ENCODE results near the gene CHCHD6.

Gene CHCHD6

GRCh38 chr3:126998728-126999127 is 294.7 kb downstream of the CHCHD6 start:
- DNase-seq, result no peak

DNA sequence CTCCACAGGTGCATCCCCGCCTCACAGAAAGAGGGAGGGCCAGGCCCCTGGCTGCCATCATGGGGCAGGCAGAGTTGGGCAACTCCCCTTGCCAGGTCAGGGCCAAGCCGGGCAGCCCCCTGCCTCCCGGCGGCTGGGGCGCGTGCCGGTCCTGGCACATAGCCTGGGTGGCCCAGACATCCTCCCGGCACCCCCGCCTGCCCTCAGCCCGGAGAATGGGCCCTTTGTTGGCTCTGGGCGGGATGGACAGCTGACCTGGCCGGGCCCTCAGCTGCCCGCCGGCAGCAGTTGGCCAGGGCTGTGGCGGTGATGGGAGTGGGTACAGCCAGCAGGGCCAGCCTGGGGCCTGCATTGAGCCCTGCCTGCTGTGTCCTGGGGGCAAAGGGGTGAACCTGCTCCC is 295.3 kb downstream of the CHCHD6 start:
- no peak for DNase-seq

- DNase-seq, result no peak
Observed at GRCh38 chr3:127000119-127000518, 296.1 kb downstream of the CHCHD6 start.

DNA sequence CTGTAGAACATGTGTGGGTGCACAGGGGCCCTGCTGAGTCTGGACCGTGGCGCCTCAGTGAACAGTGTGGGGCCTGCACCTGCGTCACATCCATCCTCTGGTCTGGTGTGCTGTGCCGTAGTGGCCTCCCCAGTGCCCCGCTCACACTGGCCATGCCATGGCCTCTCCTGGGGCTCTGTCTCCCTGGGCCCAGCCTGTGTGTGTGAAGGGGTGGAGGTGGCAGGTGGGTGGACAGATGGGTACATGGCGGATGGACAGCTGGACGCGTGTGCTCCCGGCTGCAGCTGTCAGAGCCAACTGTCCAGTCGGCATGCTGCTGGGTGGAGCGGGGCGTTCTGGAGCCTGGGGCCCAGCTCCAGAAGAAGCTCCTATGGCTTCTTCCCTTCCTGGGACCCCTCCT is 296.7 kb downstream of the CHCHD6 start:
- no peak for DNase-seq

GRCh38 chr3:127001486-127002194 is 297.6 kb downstream of the CHCHD6 start:
- no peak for DNase-seq

- DNase-seq, result peak; percentile 91
Observed at GRCh38 chr3:127002195-127003174, 298.4 kb downstream of the CHCHD6 start.

DNA sequence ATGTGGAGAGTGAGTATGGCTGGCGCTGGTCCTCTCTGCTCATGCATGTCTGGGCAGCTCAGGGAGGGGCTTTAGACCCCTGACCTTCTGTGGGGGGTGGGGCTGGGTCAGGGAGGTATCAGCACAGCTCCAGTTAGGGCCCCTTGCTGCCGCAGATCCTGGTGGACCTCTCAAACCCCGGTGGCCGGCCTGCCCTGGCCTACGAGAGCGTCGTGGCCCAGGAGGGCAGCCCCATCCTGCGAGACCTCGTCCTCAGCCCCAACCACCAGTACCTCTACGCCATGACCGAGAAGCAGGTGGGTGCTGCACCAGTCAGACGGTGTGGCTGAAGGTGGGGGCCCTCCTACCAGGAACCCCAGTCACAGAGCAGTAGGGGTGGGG is 299.1 kb downstream of the CHCHD6 start:
- no peak for DNase-seq

DNA sequence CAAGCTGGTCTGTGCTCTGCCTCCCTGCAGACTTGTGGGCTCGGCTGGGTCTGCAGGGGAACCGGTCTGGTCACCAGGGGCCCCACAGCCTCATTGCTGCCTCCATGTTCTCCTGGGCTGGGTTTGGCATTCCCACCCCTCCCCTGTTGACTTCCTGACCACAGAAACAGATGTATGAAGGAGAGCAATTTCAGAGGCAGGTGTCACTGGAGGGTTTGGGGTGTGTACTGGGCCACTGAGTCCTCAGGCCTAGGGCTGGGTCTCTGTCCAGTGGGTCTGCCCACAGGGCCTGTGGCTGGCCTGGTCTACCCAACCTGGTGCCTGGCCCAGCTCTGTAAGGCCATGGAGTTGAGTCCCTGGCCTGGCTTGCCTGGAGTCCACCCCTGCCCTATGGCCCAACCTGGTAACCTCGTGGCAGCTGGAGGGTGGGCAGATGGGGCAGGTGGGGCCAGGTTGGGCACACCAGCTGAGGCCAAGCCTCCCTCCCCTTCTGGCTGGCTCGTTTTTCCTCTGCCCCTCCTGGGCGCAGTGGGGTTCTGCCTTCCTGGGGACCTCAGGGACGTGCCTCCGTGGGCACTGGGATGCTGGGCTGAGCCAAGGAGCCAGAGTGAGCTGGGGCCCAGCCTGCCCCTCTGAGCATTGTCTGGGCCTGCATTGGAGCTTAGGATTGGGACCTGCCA is 299.7 kb downstream of the CHCHD6 start:
- no peak for DNase-seq

GRCh38 chr3:127004641-127005397 is 300.8 kb downstream of the CHCHD6 start:
- no peak for DNase-seq

GRCh38 chr3:127005864-127006500 is 301.9 kb downstream of the CHCHD6 start:
- no peak for DNase-seq

DNA sequence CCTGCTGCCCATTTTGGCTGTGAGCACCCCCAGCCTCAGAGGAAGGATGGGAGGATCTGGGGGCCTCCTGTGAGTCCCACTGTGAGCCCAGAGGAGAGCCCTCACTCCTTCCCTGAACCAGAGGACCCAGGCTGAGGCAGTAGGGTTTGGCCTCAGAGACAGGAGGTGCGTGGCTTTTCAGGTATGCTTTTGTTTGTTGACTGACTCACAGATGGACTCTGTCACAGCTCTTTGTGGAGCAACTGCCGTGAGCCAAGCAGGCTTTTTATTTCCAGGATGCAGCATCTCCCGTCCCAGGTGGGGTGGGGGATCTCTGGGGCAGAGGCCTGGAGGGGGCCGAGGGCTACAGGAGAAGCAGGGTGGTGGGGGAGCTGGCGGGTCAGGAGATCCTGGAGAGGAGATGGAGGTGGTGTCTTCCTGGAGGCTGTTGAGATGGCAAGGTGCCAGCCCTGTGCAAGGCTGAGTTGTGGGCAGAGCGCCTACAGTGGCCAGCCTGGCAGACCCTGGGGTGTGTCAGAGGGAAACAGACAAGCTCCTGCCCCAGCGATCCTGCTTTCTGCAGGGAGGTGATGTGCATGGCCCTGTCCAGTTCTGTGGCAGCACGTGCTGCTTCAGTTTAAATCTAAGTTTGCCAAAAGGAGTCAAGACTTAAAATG is 302.9 kb downstream of the CHCHD6 start:
- DNase-seq, result no peak

GRCh38 chr3:127008236-127008635 is 304.2 kb downstream of the CHCHD6 start:
- DNase-seq, result no peak

DNA sequence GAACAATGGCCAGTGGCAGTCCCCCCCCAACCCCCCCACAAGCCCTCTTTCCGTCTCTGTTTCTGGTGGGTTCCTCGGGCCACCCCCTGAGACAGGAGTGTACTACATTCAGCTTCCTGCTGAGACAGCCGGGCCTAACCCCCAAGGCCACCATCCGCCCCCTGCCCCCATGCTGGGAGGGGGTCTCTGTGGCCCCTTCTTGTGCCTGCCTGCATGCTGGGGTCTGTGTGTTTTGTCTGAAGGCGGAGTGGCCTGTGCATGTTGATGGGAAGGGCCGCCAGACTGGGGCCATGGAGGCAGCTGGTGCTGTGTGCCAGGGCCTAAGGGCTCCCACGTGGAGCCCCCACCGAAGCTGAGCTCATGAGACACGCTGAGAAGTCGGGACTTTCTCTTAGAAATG is 305.5 kb downstream of the CHCHD6 start:
- no peak for DNase-seq
